Activated CD4-positive, alpha-beta T cell treated with anti-CD3 and anti-CD28 coated beads for 36 hours (primary cell): ENCODE data around the gene FAM110A. TPM values are rescaled to one million over a fixed set of nuclear protein-coding genes. Genes with fewer than 3 reads are reported as not detected.
"Not testable (repeated sequence)": the region's sequence is repeated elsewhere in the genome, so short reads cannot be mapped to it uniquely, and the experiment has no call there.

ENCODE experiments used
- ATAC-seq: fragments of 200-7000 bp; cut with Tn5 transposase; one replicate; pipeline ENCODE4 v1.10.0; 2021; ENCODE audit warnings: mild to moderate bottlenecking, moderate library complexity
- CTCF ChIA-PET: fragments of 350-600 bp; sonication (Branson Sonifier 250); formaldehyde crosslinking; loops from one replicate; lab custom pipeline; 2021; ENCODE audit warnings: antibody characterized with exemption; lab: Charles Lee
- POLR2A ChIA-PET: fragments of 350-600 bp; sonication (Branson Sonifier 250); formaldehyde crosslinking; loops from one replicate; lab custom pipeline; 2021; ENCODE audit warnings: antibody characterized with exemption, inconsistent platforms; lab: Charles Lee
- DNase-seq: peaks from one replicate; pipeline ENCODE4 v3.0.0-alpha.2; 2020
- H3K27ac Mint-ChIP-seq: one replicate; pipeline ENCODE4 v1.8.0; 2021; ENCODE audit warnings: mixed read lengths
- H3K27me3 Mint-ChIP-seq: one replicate; pipeline ENCODE4 v1.8.0; 2021; ENCODE audit warnings: mixed read lengths
- H3K36me3 Mint-ChIP-seq: one replicate; pipeline ENCODE4 v1.8.0; 2021; ENCODE audit warnings: low read depth, mixed read lengths
- H3K4me1 Mint-ChIP-seq: one replicate; pipeline ENCODE4 v1.8.0; 2021; ENCODE audit warnings: mixed read lengths
- H3K4me3 Mint-ChIP-seq: one replicate; pipeline ENCODE4 v1.8.0; 2021; ENCODE audit warnings: mild to moderate bottlenecking, moderate library complexity, mixed read lengths
- H3K9me3 Mint-ChIP-seq: one replicate; pipeline ENCODE4 v1.8.0; 2021; ENCODE audit warnings: low read depth, mixed read lengths
- intact Hi-C, 2 experiments: fragments of 100-400 bp; cut with DNase I in 1 of 2; cut with micrococcal nuclease in 1 of 2; formaldehyde crosslinking; loops; one replicate each; pipeline versions ENCODE4 v1.14.2 to v1.15.1; 2022 to 2024; cut with DNase I, micrococcal nuclease
- total RNA-seq, 2 experiments: library from RNA; stranded (reverse); gene quantifications; one replicate each; pipeline ENCODE4 v1.2.3, GENCODE V29; 2021

FAM110A gene
- total RNA-seq, 2 experiments from 2014 or later, result 15.5 TPM

DNA sequence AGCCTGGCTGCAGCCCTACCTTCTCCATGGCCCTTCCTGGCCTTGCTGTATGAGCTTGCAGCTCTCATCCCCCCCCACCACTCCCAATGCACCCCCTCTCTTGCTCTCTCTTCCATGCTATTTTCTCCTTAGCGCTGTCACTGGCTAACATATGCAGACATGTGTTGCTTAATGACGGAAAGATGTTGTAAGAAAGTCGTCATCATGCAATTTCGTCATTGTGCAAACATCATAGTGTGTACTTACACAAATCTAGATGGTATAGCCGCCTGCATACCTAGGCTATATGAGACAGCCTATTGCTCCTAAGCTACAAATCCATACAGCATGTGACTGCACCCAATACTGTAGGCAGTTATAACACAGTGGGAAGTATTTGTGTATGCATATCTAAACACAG is 55.6 kb downstream of the FAM110A start:
- H3K9me3 Mint-ChIP-seq, result no peaks in the 10 kb centered on the region
- intact Hi-C loops, result no loop called here
- no peak overlapping the region for H3K4me3 Mint-ChIP-seq
- no peak overlapping the region for H3K27ac Mint-ChIP-seq
- ATAC-seq (no peak), DNase-seq (no peak)
- H3K4me1 Mint-ChIP-seq, result no peaks in the 10 kb centered on the region
- H3K27me3 Mint-ChIP-seq, result peaks cover 21% of the 10 kb centered on the region
- no peaks in the 10 kb centered on the region for H3K36me3 Mint-ChIP-seq
- ChIA-PET POLR2A (no interaction called here), CTCF (no interaction called here)

DNA sequence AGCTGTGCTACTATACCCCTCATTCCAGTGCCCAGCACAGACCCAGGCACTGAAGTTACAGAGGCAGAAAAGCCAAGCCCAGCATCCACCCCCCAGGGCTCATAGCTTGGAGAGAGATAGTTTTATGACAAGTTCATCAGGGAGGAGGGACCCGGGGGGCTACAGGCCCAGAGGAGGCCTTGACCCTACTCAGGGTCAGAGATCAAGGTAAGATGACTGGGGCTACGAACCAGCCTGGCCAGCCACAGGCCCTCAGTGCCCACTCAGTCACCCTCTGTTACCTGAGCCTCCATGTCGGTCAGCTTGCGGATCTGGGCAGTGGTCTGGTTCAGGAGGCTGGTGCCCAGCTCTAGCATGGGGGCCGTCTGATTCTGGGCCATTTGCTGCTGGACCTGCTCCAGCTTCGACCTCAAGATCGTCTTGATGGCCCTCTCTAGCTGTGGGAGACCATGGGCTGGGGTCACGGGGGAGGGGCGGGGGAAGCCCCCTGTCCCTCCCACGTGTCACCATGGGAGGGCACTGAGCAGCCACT is 56.5 kb downstream of the FAM110A start:
- Mint-ChIP-seq H3K27ac (no peak overlapping the region), H3K27me3 (peaks cover 15% of the 10 kb centered on the region), H3K4me1 (no peaks in the 10 kb centered on the region), H3K4me3 (no peak overlapping the region), H3K36me3 (no peaks in the 10 kb centered on the region), H3K9me3 (no peaks in the 10 kb centered on the region)
- ChIA-PET CTCF (interaction anchor here (0.7 kb wide), 1 partner anchor 13 kb away, joined by 3 read pairs; no protein-coding TSS in a partner anchor), POLR2A (no interaction called here)
- DNase-seq (no peak), ATAC-seq (no peak)
- intact Hi-C loops, result no loop called here

DNA sequence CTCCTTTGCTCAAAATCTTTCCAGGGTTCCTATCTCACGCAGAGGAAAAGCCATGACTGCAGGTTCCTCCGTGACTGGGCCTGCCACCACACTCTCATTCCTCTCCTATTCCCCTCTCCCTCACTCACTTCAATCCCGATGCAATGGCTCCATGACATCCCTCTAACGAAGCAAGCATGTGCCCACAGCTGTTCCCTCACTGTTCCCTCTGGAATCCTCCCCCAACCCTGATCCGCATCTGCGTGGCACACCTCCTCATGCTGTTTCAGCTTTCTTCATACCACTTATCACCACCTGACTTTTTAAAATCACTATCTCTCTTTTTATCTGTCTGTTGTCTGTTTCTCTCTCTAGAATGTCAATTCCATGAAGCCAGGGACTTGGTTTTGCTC is 57.1 kb downstream of the FAM110A start:
- intact Hi-C loops, result no loop called here
- POLR2A ChIA-PET, result no interaction called here
- Mint-ChIP-seq H3K27me3 (peaks cover 11% of the 10 kb centered on the region), H3K9me3 (no peaks in the 10 kb centered on the region), H3K4me3 (no peak overlapping the region), H3K36me3 (no peaks in the 10 kb centered on the region), H3K27ac (no peak overlapping the region), H3K4me1 (no peaks in the 10 kb centered on the region)
- DNase-seq (no peak), ATAC-seq (no peak)
- CTCF ChIA-PET, result interaction anchor here (0.7 to 0.8 kb wide), 2 partner anchors 13 to 65 kb away, joined by 3 to 4 read pairs; no protein-coding TSS in a partner anchor

DNA sequence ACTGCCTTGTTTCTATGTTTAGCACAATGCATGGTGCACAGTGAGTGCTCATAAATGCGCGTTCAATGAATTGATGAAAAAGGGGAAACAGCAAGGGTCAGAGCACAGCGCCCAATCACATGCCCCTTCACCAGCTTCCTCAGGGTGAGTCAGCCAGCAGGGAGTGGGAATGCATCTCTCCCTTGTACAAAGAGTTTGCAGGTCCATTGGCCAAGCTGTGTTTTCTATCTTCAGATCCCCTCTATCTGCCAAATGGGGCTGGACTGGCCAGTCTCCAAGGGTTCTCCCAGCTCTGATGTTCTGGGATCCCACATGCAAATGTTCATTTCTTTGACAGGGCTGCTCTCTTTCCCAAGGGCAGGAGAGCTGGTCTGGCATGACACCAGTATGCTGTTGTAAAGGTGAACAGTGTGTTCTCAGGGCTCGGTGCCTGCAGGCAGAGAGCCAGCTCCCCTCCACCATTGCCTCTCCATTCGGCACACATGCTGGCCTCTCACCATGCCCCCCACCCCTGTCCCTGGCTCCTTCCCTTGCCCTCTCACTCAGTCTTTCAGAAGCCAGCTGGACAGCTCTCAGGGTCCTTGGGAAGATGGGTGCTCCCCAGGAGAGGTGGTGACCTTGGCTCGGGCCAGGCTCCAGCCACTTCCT is 57.7 kb downstream of the FAM110A start:
- Mint-ChIP-seq H3K27me3 (peaks cover 9% of the 10 kb centered on the region), H3K27ac (no peak overlapping the region), H3K36me3 (no peaks in the 10 kb centered on the region), H3K4me1 (no peaks in the 10 kb centered on the region), H3K4me3 (no peak overlapping the region), H3K9me3 (peaks cover 2% of the 10 kb centered on the region)
- ChIA-PET CTCF (interaction anchor here (0.8 kb wide), 1 partner anchor 65 kb away, joined by 4 read pairs; no protein-coding TSS in a partner anchor), POLR2A (no interaction called here)
- ATAC-seq, result no peak
- DNase-seq, result no peak
- intact Hi-C loops, result no loop called here

DNA sequence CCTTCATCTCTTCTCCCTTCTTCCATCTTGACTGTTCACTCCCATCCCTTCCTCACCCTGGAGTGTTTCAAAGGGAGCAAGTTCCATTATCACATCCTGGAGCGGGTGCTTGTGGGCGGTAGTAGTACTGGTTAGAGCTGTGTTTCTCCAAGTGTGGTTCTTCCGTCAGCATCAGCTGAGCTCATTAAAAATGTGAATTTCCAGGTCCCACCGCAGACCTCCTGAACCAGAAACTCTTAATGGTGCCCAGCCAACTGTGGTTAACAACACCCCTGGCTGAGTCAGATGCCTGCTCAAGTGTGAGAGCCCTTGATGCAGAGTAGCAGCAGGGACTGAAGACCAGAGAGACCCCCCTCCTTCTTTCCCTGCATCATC is 58.2 kb downstream of the FAM110A start:
- H3K4me3 Mint-ChIP-seq, result no peak overlapping the region
- H3K36me3 Mint-ChIP-seq, result no peaks in the 10 kb centered on the region
- POLR2A ChIA-PET, result no interaction called here
- ATAC-seq (no peak), DNase-seq (no peak)
- CTCF ChIA-PET, result no interaction called here
- H3K27me3 Mint-ChIP-seq, result peaks cover 9% of the 10 kb centered on the region
- intact Hi-C loops, result no loop called here
- no peaks in the 10 kb centered on the region for H3K4me1 Mint-ChIP-seq
- H3K27ac Mint-ChIP-seq, result no peak overlapping the region
- H3K9me3 Mint-ChIP-seq, result peaks cover 2% of the 10 kb centered on the region

DNA sequence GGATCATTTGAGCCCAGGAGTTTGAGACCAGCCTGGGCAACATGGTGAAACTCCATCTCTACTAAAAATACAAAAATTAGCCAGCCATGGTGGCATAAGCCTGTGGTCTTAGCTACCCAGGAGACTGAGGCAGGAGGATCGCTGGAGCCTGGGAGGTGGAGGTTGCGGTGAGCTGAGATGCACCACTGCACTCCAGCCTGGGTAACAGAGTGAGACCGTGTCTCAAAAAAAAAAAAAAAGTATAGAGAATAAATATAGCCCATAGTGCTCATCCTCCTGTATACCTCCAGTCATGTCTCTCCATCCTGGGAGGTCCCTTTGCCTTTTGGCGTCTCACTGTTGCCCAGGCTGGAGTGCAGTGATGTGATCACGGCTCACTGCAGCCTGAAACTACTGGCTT is 58.9 kb downstream of the FAM110A start:
- H3K27ac Mint-ChIP-seq, H3K36me3 Mint-ChIP-seq, H3K4me1 Mint-ChIP-seq, H3K4me3 Mint-ChIP-seq, DNase-seq, intact Hi-C loops, ATAC-seq, POLR2A ChIA-PET, H3K9me3 Mint-ChIP-seq, H3K27me3 Mint-ChIP-seq: not testable (repeated sequence)
- CTCF ChIA-PET, result interaction anchor here (0.6 kb wide), 1 partner anchor 60 kb away, joined by 3 read pairs; no protein-coding TSS in a partner anchor

Other genes starting within 250 kb of the FAM110A start
- not detected for gene TCF15, start 223.4 kb upstream of the FAM110A start, total RNA-seq
- 10 to 100 TPM; 12.6 to 13.5 TPM for gene SRXN1, start 180.5 kb upstream of the FAM110A start, total RNA-seq
- gene SCRT2, start 157.9 kb upstream of the FAM110A start, total RNA-seq, result not detected
- gene SLC52A3, start 65.2 kb upstream of the FAM110A start, total RNA-seq, result not detected
- not detected for gene ANGPT4, start 82.6 kb downstream of the FAM110A start, total RNA-seq
- not detected for gene RSPO4, start 168.6 kb downstream of the FAM110A start, total RNA-seq